GM19025 (cell line): ENCODE results near the gene RBM15B.

ENCODE experiments used
- ATAC-seq: cut with Tn5 transposase; IDR thresholded peaks from one replicate; pipeline ENCODE4 v1.9.1; 2021; ENCODE audit warnings: mild to moderate bottlenecking, low read depth, moderate library complexity; ENCODE audit not compliant: unreplicated experiment

Gene RBM15B

GRCh38 chr3:51390246-51391074 lies 625 bp upstream of the RBM15B start:
- peak; percentile 3 for ATAC-seq

GRCh38 chr3:51391566-51392354 lies 675 bp downstream of the RBM15B start:
- peak; percentile 7 for ATAC-seq

- ATAC-seq, result no peak
Observed at GRCh38 chr3:51392355-51393133, 1.5 kb downstream of the RBM15B start.

- ATAC-seq, result no peak
Observed at GRCh38 chr3:51393134-51393495, 2.0 kb downstream of the RBM15B start.

GRCh38 chr3:51393564-51393963 lies 2.5 kb downstream of the RBM15B start:
- ATAC-seq, result no peak

- no peak for ATAC-seq
Observed at GRCh38 chr3:51394541-51394940, 3.5 kb downstream of the RBM15B start.

GRCh38 chr3:51395493-51396213 lies 4.6 kb downstream of the RBM15B start:
- no peak for ATAC-seq

- ATAC-seq, result no peak
Observed at GRCh38 chr3:51396401-51396800, 5.3 kb downstream of the RBM15B start.

GRCh38 chr3:51397392-51397791 lies 6.3 kb downstream of the RBM15B start:
- no peak for ATAC-seq

- ATAC-seq, result no peak
Observed at GRCh38 chr3:51398595-51399310, 7.7 kb downstream of the RBM15B start.

- ATAC-seq, result no peak
Observed at GRCh38 chr3:51400166-51400565, 9.1 kb downstream of the RBM15B start.

GRCh38 chr3:51401735-51402134 lies 10.7 kb downstream of the RBM15B start:
- no peak for ATAC-seq

GRCh38 chr3:51403675-51404074 lies 12.6 kb downstream of the RBM15B start:
- no peak for ATAC-seq

- no peak for ATAC-seq
Observed at GRCh38 chr3:51408021-51408420, 16.9 kb downstream of the RBM15B start.

- ATAC-seq, result no peak
Observed at GRCh38 chr3:51408813-51409212, 17.7 kb downstream of the RBM15B start.

- ATAC-seq, result no peak
Observed at GRCh38 chr3:51422211-51422610, 31.1 kb downstream of the RBM15B start.

- no peak for ATAC-seq
Observed at GRCh38 chr3:51426921-51427320, 35.8 kb downstream of the RBM15B start.

GRCh38 chr3:51429138-51429537 lies 38.1 kb downstream of the RBM15B start:
- no peak for ATAC-seq

- no peak for ATAC-seq
Observed at GRCh38 chr3:51434110-51434509, 43.0 kb downstream of the RBM15B start.
